Activated CD4-positive, alpha-beta memory T cell treated with anti-CD3 and anti-CD28 coated beads for 36 hours (primary cell): ENCODE results near the gene RPL9. TPM values are rescaled to one million over a fixed set of nuclear protein-coding genes. Genes with fewer than 3 reads are reported as not detected.
"Not testable (repeated sequence)": the region's sequence is repeated elsewhere in the genome, so short reads cannot be mapped to it uniquely, and the experiment has no call there.

Experiments used
- CTCF ChIA-PET: fragments of 350-600 bp; sonication (Branson Sonifier 250); formaldehyde crosslinking; loops from one replicate; lab custom pipeline; 2021; ENCODE audit warnings: antibody characterized with exemption, inconsistent platforms; lab: Charles Lee
- POLR2A ChIA-PET: fragments of 350-600 bp; sonication (Branson Sonifier 250); formaldehyde crosslinking; loops from one replicate; lab custom pipeline; 2021; ENCODE audit warnings: antibody characterized with exemption; lab: Charles Lee
- DNase-seq: peaks from one replicate; pipeline ENCODE4 v3.0.0-alpha.2; 2020
- H3K27ac Mint-ChIP-seq: one replicate; pipeline ENCODE4 v1.8.0; 2021; ENCODE audit warnings: mixed read lengths
- H3K27me3 Mint-ChIP-seq: one replicate; pipeline ENCODE4 v1.8.0; 2021; ENCODE audit warnings: mixed read lengths
- H3K36me3 Mint-ChIP-seq: one replicate; pipeline ENCODE4 v1.8.0; 2021; ENCODE audit warnings: mixed read lengths
- H3K4me1 Mint-ChIP-seq: one replicate; pipeline ENCODE4 v1.8.0; 2021; ENCODE audit warnings: low read depth, mixed read lengths
- H3K4me3 Mint-ChIP-seq: one replicate; pipeline ENCODE4 v1.8.0; 2021; ENCODE audit warnings: mild to moderate bottlenecking, mixed read lengths
- H3K9me3 Mint-ChIP-seq: one replicate; pipeline ENCODE4 v1.8.0; 2021; ENCODE audit warnings: mixed read lengths
- intact Hi-C: fragments of 100-400 bp; cut with micrococcal nuclease; formaldehyde crosslinking; loops from one replicate; pipeline ENCODE4 v1.15.1; 2023
- total RNA-seq, 2 experiments: library from RNA; stranded (reverse); gene quantifications; one replicate each; pipeline ENCODE4 v1.2.3, GENCODE V29; 2021

The RPL9 gene
- total RNA-seq, 2 experiments from 2014 or later, result 2,178 to 2,222 TPM

DNA sequence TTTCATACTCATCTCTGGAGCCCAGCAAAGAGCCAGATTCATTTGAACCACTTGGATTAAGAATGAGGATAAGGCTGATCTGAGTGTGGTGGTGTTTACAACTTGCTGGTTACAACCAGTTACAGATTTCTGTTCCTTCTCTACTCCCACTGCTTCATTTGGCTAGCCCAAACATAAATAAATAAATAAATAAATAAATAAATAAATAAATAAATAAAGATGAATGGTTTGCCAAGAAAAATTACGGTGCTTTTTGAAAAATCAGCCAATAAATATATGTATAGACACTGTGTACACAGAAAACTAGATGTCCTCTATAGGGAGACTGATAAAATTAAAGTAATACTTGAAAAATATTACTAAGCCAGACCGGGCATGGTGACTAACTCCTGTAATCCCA lies 17.1 kb downstream of the RPL9 start:
- Mint-ChIP-seq H3K9me3 (no peaks in the 10 kb centered on the region), H3K27ac (no peak overlapping the region), H3K27me3 (peaks cover 2% of the 10 kb centered on the region), H3K4me3 (no peak overlapping the region), H3K4me1 (peaks cover 11% of the 10 kb centered on the region), H3K36me3 (no peaks in the 10 kb centered on the region)
- CTCF ChIA-PET, result no interaction called here
- POLR2A ChIA-PET, result interaction anchor here (1.1 kb wide), 1 partner anchor 75 kb away, joined by 3 read pairs; no protein-coding TSS in a partner anchor
- intact Hi-C loops, result no loop called here
- DNase-seq, result no peak

DNA sequence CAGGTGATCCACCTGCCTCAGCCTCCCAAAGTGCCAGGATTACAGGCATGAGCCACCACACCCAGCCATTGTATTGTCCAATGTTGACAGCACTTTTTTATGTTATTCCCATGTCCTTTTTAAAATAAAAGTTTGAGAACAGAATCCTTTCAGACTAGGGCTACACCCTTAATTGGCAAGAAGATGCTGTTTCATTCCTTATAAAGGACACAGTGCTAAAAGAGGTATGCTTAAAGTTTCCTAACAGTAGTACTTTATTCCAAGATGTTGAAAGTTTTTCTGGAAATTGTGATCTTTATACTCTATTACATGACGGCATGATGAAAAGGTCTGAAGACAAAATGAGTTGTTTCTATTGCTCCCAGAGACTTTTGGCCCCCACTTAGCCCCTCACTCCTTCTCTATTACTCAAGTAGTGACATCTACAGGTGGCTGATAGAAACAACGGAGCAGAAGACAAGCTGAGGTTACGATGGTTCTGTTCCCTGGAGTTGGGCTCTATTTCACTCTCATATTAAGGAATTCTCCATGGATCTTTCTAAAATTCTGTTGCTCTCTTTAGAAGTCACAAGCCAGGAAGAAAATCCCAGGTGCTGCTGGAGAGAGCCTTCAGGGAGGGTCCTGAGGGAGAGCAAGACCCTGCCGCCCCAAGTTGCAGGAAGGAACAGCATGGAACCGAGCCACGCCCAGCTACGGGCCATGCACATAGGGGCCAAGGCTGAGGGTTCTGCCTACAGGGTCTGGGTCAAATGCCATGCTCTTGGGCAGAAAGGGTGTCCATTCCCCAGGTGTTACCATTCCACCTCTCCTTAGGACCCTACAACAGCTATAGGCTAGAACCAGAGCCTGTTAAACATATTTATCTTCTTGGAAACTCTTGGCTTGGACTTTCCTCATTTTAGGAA lies 22.8 kb downstream of the RPL9 start:
- Mint-ChIP-seq H3K27me3 (peaks cover 2% of the 10 kb centered on the region), H3K4me1 (no peaks in the 10 kb centered on the region), H3K27ac (no peak overlapping the region), H3K4me3 (no peak overlapping the region), H3K9me3 (no peaks in the 10 kb centered on the region), H3K36me3 (no peaks in the 10 kb centered on the region)
- ChIA-PET CTCF (interaction anchor here (0.6 to 0.8 kb wide), 2 partner anchors 276 to 533 kb away, joined by 3 read pairs; no protein-coding TSS in a partner anchor), POLR2A (no interaction called here)
- no peak for DNase-seq
- intact Hi-C loops, result no loop called here

DNA sequence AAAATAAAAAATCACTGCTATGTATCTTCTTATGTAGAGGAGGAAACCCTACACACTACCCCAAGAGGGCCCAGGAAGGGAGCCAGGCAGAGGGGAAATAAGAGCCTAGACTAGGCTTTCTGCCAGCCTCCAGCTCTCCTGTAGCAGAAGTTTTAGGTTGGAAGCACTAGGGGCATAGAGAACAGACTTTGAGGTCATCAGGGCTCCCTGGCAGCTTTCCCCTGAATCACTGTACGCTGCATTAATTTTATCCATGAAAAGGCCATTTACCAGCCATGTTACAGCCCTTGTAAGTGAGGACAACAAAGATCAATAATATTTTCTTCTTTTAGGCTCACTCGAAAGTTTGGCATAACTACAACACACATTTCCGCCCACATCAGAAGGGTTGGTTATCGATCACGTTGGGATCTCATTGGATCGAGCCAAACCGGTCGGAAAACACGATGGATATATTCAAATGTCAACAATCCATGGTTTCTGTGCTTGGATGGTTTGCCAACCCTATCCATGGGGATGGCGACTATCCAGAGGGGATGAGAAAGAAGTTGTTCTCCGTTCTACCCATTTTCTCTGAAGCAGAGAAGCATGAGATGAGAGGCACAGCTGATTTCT lies 24.7 kb downstream of the RPL9 start:
- intact Hi-C loops, result no loop called here
- DNase-seq, result no peak
- no peaks in the 10 kb centered on the region for H3K9me3 Mint-ChIP-seq
- H3K27me3 Mint-ChIP-seq, result peaks cover 2% of the 10 kb centered on the region
- H3K36me3 Mint-ChIP-seq, result no peaks in the 10 kb centered on the region
- no peaks in the 10 kb centered on the region for H3K4me1 Mint-ChIP-seq
- no peak overlapping the region for H3K27ac Mint-ChIP-seq
- ChIA-PET CTCF (no interaction called here), POLR2A (no interaction called here)
- no peak overlapping the region for H3K4me3 Mint-ChIP-seq

DNA sequence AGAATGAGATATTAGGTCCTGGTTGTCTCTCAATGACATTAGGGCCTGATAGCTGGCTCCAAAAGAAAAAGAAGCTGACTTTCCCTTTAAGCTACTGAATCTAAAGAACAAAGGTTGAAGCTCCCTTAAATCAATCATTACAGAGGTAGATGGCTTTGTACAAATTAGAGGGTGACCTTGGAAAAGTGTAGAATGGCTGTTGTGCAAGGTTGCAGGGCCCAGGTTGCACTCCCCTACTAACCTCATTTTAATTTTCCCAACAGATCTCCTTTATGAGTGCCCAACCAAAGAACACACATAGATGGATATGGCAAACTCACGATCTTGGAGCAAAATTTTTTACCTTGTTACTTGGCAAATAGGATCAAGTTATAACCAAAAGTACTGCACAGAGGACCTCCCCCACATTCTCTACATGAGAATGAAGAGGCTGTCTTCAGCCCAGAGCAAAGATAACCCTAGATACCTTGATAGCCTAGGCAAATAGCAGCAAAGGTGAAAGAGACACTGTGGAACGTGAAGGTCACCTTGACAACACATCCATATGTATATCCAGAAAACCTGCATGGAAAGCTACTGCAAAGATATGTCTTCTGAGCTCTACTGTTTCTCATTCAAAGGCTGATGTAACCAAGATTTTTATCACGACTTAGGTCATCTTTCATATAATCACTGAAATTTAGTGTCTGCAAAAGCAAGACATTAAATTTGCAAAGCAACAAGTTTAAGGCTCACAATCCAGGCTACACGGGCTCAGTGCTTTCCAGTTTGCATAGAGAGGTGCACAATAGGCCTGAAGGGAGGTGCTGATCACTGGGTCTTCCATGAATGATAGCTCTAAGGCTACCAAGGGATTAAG lies 29.0 kb downstream of the RPL9 start:
- Mint-ChIP-seq H3K27ac (no peak overlapping the region), H3K9me3 (no peaks in the 10 kb centered on the region), H3K36me3 (no peaks in the 10 kb centered on the region), H3K27me3 (no peaks in the 10 kb centered on the region), H3K4me3 (no peak overlapping the region), H3K4me1 (no peaks in the 10 kb centered on the region)
- DNase-seq, result no peak
- CTCF ChIA-PET, result interaction anchor here (0.6 kb wide), 1 partner anchor 17 kb away, joined by 3 read pairs; no protein-coding TSS in a partner anchor
- intact Hi-C loops, result no loop called here
- POLR2A ChIA-PET, result no interaction called here

DNA sequence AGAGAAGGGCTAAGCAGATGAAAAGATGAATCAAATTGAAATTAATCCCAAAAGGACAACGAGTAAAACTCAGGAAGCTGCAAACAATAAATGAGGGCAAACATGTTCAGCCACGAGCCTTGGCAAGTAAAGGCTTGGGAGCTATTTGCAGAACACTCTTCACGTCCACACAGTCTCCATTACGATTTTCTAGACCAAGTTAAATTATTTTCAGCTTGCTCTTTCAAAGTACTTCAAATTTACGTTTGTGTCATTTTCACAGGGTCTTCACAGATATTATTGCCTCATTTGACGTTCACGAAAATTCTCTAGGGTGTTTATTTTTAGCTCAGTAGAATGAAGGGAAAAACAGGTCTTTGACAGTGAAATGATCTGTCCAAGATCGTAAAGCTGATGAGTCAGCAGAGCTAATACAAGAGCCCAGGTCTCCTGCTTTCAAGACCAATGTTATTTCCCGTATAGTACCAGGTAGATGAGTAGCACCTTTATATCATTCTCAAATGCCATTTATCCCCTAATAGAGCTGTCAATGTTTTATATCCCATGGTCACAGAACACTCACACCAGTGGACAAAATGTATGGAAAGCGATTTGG lies 31.1 kb downstream of the RPL9 start:
- no peak for DNase-seq
- no peaks in the 10 kb centered on the region for H3K36me3 Mint-ChIP-seq
- H3K27ac Mint-ChIP-seq, result no peak overlapping the region
- POLR2A ChIA-PET, result no interaction called here
- no peaks in the 10 kb centered on the region for H3K4me1 Mint-ChIP-seq
- no peaks in the 10 kb centered on the region for H3K9me3 Mint-ChIP-seq
- H3K27me3 Mint-ChIP-seq, result no peaks in the 10 kb centered on the region
- intact Hi-C loops, result no loop called here
- CTCF ChIA-PET, result interaction anchor here (0.9 kb wide), 1 partner anchor 11 kb away, joined by 3 read pairs; no protein-coding TSS in a partner anchor
- no peak overlapping the region for H3K4me3 Mint-ChIP-seq

DNA sequence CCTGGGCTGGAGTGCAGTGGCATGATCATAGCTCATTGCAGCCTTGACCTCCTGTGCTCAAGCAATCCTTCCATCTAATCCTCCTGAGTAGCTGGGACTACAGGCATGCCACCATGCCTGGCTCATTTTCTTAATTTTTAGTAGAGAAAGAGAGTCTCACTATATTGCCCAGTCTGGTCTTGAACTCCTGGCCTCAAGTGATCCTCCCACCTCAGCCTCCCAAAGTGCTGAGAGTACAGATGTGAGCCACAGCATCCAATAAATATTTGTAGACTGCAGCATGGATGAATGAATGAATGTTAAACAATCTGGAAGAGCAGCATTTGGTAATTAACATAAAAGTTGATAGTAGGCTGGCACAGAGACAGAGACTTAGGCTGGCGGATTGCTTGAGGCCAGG lies 32.0 kb downstream of the RPL9 start:
- no peaks in the 10 kb centered on the region for H3K4me1 Mint-ChIP-seq
- no peak overlapping the region for H3K27ac Mint-ChIP-seq
- DNase-seq, result no peak
- ChIA-PET CTCF (no interaction called here), POLR2A (no interaction called here)
- H3K27me3 Mint-ChIP-seq, result no peaks in the 10 kb centered on the region
- no peak overlapping the region for H3K4me3 Mint-ChIP-seq
- no peaks in the 10 kb centered on the region for H3K36me3 Mint-ChIP-seq
- no peaks in the 10 kb centered on the region for H3K9me3 Mint-ChIP-seq
- intact Hi-C loops, result no loop called here

DNA sequence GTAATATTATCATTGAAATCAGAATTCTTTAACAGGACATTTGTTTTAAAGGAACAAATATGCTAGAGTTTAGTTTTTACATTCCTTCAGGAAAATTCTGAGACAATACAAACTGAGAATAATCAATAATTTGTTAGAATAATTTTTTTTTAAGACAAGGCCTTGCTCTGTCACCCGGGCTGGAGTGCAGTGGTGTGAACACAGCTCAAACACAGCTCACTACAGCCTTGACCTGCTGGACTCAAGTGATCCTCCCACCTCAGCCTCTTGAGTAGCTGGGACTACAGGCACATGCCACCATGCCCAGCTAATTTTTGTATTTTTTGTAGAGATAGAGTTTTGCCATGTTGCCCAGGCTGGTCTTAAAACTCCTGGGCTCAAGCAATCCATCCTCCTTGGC lies 33.4 kb downstream of the RPL9 start:
- H3K4me1 Mint-ChIP-seq, result not testable (repeated sequence)

DNA sequence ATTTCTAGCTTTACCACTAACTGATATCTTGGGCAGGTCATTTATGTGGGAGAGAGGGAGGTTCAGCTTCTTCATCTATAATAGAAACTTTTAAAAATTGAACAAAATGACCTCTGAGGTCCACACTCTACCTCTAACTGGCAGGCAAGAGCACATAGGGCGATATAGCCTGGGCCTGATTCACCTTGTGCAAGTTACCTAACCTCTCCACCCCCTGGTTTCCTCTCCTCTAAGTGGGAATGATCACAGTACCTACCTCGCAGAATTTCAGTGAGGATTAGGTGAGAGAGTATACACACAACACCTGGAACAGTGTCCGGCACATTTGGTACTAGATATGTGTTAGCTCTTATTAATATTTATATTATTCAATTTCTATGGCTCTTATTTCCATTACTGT lies 36.5 kb downstream of the RPL9 start:
- H3K9me3 Mint-ChIP-seq, result no peaks in the 10 kb centered on the region
- intact Hi-C loops, result no loop called here
- ChIA-PET CTCF (no interaction called here), POLR2A (no interaction called here)
- no peaks in the 10 kb centered on the region for H3K36me3 Mint-ChIP-seq
- no peak overlapping the region for H3K4me3 Mint-ChIP-seq
- H3K27ac Mint-ChIP-seq, result no peak overlapping the region
- DNase-seq, result no peak
- no peaks in the 10 kb centered on the region for H3K4me1 Mint-ChIP-seq
- H3K27me3 Mint-ChIP-seq, result no peaks in the 10 kb centered on the region

More for the DNA sequence above, 33.4 kb downstream of the RPL9 start:
- DNase-seq, CTCF ChIA-PET, intact Hi-C loops, POLR2A ChIA-PET, H3K9me3 Mint-ChIP-seq, H3K36me3 Mint-ChIP-seq, H3K4me3 Mint-ChIP-seq, H3K27me3 Mint-ChIP-seq, H3K27ac Mint-ChIP-seq: not testable (repeated sequence)

DNA sequence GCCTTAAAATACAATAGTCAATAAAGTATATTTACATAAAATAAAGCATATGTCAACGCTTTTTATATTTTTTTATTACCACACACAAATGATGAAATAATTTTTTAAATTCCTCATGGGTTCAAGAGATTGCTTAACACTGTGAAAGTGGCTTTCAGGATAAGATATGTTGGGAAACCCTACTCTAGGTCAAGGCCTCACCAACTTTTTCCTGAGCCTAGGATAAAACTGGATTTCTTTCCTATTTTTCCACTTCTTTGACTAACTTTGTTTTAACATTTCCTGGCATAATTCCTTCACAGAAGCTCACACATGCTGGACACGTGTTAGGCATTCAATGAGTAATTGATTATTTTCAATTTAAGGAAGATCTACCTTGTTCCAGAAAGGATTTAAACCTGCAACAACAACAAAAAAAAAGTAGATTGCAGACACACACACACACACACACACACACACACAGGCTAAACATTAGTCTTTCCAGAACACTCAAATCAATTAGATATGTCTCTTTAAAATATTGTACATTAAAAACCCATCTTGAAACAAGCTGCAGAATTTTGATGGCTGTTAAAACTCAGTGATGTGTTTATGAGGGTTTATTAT lies 42.9 kb downstream of the RPL9 start:
- Mint-ChIP-seq H3K27me3 (no peaks in the 10 kb centered on the region), H3K4me3 (no peak overlapping the region), H3K9me3 (no peaks in the 10 kb centered on the region), H3K4me1 (no peaks in the 10 kb centered on the region), H3K36me3 (no peaks in the 10 kb centered on the region), H3K27ac (no peak overlapping the region)
- DNase-seq, result no peak
- ChIA-PET CTCF (interaction anchor here (1.1 kb wide), 1 partner anchor 12 kb away, joined by 3 read pairs; no protein-coding TSS in a partner anchor), POLR2A (no interaction called here)
- intact Hi-C loops, result no loop called here

DNA sequence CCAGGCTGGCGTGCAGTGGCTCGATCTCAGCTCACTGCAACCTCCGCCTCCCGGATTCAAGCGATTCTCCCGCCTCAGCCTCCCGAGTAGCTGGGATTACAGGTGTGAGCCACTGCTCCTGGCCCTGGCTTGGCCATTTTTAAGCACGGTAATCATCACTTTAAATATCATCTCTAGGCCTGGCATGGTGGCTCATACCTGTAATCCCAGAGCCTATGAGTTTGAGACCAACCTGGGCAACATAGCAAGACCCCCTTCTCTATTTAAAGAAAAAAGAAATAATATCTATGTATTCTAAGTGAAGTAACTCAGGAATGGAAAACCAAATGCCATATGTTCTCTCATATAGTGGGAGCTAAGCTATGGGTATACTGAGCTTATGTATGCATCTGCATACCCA lies 47.2 kb downstream of the RPL9 start:
- H3K27me3 Mint-ChIP-seq, H3K4me1 Mint-ChIP-seq, intact Hi-C loops, H3K4me3 Mint-ChIP-seq, H3K9me3 Mint-ChIP-seq, CTCF ChIA-PET, POLR2A ChIA-PET, H3K27ac Mint-ChIP-seq, H3K36me3 Mint-ChIP-seq, DNase-seq: not testable (repeated sequence)

DNA sequence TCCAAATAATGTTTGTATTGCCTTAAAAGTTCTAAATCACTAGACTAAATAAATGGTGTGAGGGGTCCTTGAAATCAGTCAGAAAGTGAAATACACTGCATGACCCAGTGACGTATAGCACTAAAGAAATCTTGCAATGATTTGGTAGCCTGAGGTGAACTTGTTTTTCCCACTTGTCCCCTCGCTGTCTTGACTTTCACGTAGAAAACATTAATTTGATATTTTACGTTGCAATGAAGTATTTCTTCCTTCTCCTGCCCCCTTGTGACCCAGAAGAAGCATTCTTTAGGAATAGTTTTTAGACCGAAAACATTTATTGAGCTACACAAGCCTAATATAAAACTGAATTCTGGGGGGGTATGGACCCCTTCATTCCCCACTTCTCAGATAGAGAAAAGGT lies 48.3 kb downstream of the RPL9 start:
- POLR2A ChIA-PET, result no interaction called here
- no peaks in the 10 kb centered on the region for H3K27me3 Mint-ChIP-seq
- no peaks in the 10 kb centered on the region for H3K9me3 Mint-ChIP-seq
- CTCF ChIA-PET, result no interaction called here
- H3K4me1 Mint-ChIP-seq, result no peaks in the 10 kb centered on the region
- intact Hi-C loops, result no loop called here
- no peaks in the 10 kb centered on the region for H3K36me3 Mint-ChIP-seq
- DNase-seq, result no peak
- H3K27ac Mint-ChIP-seq, result no peak overlapping the region
- no peak overlapping the region for H3K4me3 Mint-ChIP-seq
